Gastroesophageal sphincter (tissue), 4 donors: ENCODE data around the gene SSBP2. TPM values are rescaled to one million over a fixed set of nuclear protein-coding genes. Genes with fewer than 3 reads are reported as not detected.

ENCODE experiments used
- ATAC-seq: fragments of 150-250 bp; one replicate; pipeline ENCODE4 v1.9.1; 2016; ENCODE audit warnings: mild to moderate bottlenecking, moderate library complexity
- H3K27ac ChIP-seq, 4 donors: fragments of 200-600 bp; sonication (generic) in 3 of 4; 1 replicate in 3 of 4; 2 replicates in 1 of 4; pipeline ENCODE4 v1.5.1; 2016 to 2019
- H3K27me3 ChIP-seq: fragments of 200-600 bp; sonication (generic); one replicate; pipeline ENCODE4 v1.5.1; 2019
- H3K36me3 ChIP-seq, 2 donors: fragments of 200-600 bp; sonication (generic); one replicate each; pipeline ENCODE4 v1.5.1; 2019; ENCODE audit warnings: control low read depth in 1 of 2
- H3K4me1 ChIP-seq, 3 donors: fragments of 200-600 bp; sonication (generic); 1 replicate in 2 of 3; 2 replicates in 1 of 3; pipeline ENCODE4 v1.5.1; 2016 to 2019; ENCODE audit warnings: control low read depth in 2 of 3
- H3K4me3 ChIP-seq, 2 donors: fragments of 200-600 bp; sonication (generic); one replicate each; pipeline ENCODE4 v1.5.1; 2019; ENCODE audit warnings: mild to moderate bottlenecking in 1 of 2, moderate library complexity in 1 of 2
- H3K9me3 ChIP-seq, 3 donors: fragments of 200-600 bp; sonication (generic); one replicate each; pipeline ENCODE4 v1.5.1; 2017 to 2019; ENCODE audit warnings: control low read depth in 2 of 3
- EP300 ChIP-seq: sonication (generic); formaldehyde crosslinking; IDR thresholded peaks from one replicate; pipeline ENCODE4 v1.6.1; 2017; ENCODE audit warnings: antibody characterized with exemption, mild to moderate bottlenecking
- POLR2A ChIP-seq, 2 donors: fragments of 450-650 bp; IDR thresholded peaks; one replicate each; pipeline ENCODE4 v1.6.1; 2017; ENCODE audit warnings: antibody characterized with exemption in 2 of 2, mild to moderate bottlenecking in 2 of 2, moderate library complexity in 1 of 2
- POLR2AphosphoS5 ChIP-seq: sonication (generic); formaldehyde crosslinking; IDR thresholded peaks from one replicate; pipeline ENCODE4 v1.6.1; 2017; ENCODE audit warnings: antibody characterized with exemption
- WGBS, 2 donors: methylation state at CpG; one replicate each; pipeline ENCODE4 v1.1.5; 2018; ENCODE audit warnings: low coverage in 1 of 2; 5-methylcytosine and 5-hydroxymethylcytosine counted together
- total RNA-seq, 4 donors: library from RNA; depleted of rRNA; stranded (reverse); fragments of >200 nt; gene quantifications; one replicate each; pipeline ENCODE4 v1.1.0, GENCODE V29; 2016
- TF ChIP-seq, protein P1 (sequence below), 4 experiments: fragments of 200-600 bp in 2 of 4; fragments of 450-650 bp in 2 of 4; sonication (generic) in 1 of 4; IDR thresholded peaks; one replicate each; pipeline ENCODE4 v1.5.1; 2017 to 2019; ENCODE audit warnings: antibody characterized with exemption in 4 of 4, mild to moderate bottlenecking in 2 of 4, moderate library complexity in 2 of 4

The SSBP2 gene
- total RNA-seq, 4 donors from 2014 or later = 61.3 to 138 (median 79.5) TPM

- ATAC-seq = no peak
- no peaks in the 10 kb centered on the region for H3K36me3 ChIP-seq
- H3K4me3 ChIP-seq = peak overlapping the region; percentile 94 to 97
- WGBS, 2 donors = 1 to 13% methylated on average over 6 of the region's 6 CpGs
- H3K4me1 ChIP-seq = peaks cover 3 to 81% (median 7%) of the 10 kb centered on the region in 3 donors
- H3K9me3 ChIP-seq = no peaks in the 10 kb centered on the region
- H3K27me3 ChIP-seq = no peaks in the 10 kb centered on the region
- H3K27ac ChIP-seq = peak overlapping the region; percentile 93 to 99 (median 98)
- no peak for TF ChIP-seq POLR2A (IDR thresholded peaks at IDR 0.05)
- no peak for TF ChIP-seq EP300
- no peak for TF ChIP-seq POLR2AphosphoS5
- TF ChIP-seq, protein P1, sequence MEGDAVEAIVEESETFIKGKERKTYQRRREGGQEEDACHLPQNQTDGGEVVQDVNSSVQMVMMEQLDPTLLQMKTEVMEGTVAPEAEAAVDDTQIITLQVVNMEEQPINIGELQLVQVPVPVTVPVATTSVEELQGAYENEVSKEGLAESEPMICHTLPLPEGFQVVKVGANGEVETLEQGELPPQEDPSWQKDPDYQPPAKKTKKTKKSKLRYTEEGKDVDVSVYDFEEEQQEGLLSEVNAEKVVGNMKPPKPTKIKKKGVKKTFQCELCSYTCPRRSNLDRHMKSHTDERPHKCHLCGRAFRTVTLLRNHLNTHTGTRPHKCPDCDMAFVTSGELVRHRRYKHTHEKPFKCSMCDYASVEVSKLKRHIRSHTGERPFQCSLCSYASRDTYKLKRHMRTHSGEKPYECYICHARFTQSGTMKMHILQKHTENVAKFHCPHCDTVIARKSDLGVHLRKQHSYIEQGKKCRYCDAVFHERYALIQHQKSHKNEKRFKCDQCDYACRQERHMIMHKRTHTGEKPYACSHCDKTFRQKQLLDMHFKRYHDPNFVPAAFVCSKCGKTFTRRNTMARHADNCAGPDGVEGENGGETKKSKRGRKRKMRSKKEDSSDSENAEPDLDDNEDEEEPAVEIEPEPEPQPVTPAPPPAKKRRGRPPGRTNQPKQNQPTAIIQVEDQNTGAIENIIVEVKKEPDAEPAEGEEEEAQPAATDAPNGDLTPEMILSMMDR (IDR thresholded peaks at IDR 0.05) = no peak
Observed at GRCh38 chr5:81749192-81749560, 1.7 kb downstream of the SSBP2 start.

GRCh38 chr5:81748556-81748955 is 2.3 kb downstream of the SSBP2 start:
- Histone ChIP-seq H3K27me3 (no peaks in the 10 kb centered on the region), H3K27ac (peak overlapping the region in 2 of 4 donors; percentile 97 to 99), H3K9me3 (no peaks in the 10 kb centered on the region), H3K36me3 (no peaks in the 10 kb centered on the region), H3K4me1 (peaks cover 3 to 81% (median 7%) of the 10 kb centered on the region in 3 donors), H3K4me3 (peak overlapping the region; percentile 94 to 97)
- TF ChIP-seq EP300 = no peak
- TF ChIP-seq, protein P1 (IDR thresholded peaks at IDR 0.05) = peak in 1 of 4 experiments; percentile 25
- WGBS, 2 donors = 32 to 34% methylated on average over 3 of the region's 3 CpGs
- ATAC-seq = no peak

- Histone ChIP-seq H3K4me3 (no peak overlapping the region), H3K27ac (peak overlapping the region in 1 of 4 donors; percentile 9), H3K9me3 (no peaks in the 10 kb centered on the region), H3K27me3 (no peaks in the 10 kb centered on the region), H3K4me1 (peaks cover 3 to 66% (median 4%) of the 10 kb centered on the region in 3 donors), H3K36me3 (no peaks in the 10 kb centered on the region)
- WGBS, 2 donors = 54 to 58% methylated on average over 2 of the region's 2 CpGs
- no peak for ATAC-seq
- TF ChIP-seq, protein P1 (IDR thresholded peaks at IDR 0.05) = no peak
- TF ChIP-seq EP300 (no peak), POLR2A (IDR thresholded peaks at IDR 0.05) (no peak), POLR2AphosphoS5 (no peak)
Observed at GRCh38 chr5:81747030-81747429, 3.9 kb downstream of the SSBP2 start.

DNA sequence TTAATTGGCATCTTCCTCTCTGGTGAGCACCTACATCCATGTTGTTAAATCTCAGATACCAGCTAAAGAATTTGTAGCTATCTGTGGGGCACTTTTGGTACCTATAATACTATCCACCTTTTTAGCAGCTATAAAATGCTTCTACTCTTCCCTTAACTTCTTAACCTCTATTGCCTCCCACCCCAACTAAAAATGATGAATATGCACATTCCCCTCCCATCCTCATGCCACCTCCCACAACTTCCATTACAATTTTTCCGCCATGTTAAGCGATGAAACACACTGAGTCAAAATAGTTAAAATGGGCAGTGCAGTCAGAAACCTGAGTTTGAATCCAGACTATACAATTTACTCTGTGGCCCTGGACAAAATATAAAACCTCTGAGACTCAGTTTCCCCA is 10.1 kb downstream of the SSBP2 start:
- peaks cover 0 to 35% (median 3%) of the 10 kb centered on the region in 3 donors for H3K4me1 ChIP-seq
- 96 to 100% methylated on average over 2 of the region's 2 CpGs for WGBS, 2 donors
- no peak overlapping the region for H3K4me3 ChIP-seq
- no peak for ATAC-seq
- H3K27ac ChIP-seq = no peak overlapping the region
- no peaks in the 10 kb centered on the region for H3K9me3 ChIP-seq
- H3K27me3 ChIP-seq = no peaks in the 10 kb centered on the region
- no peaks in the 10 kb centered on the region for H3K36me3 ChIP-seq
- TF ChIP-seq POLR2AphosphoS5 (no peak), EP300 (no peak), POLR2A (IDR thresholded peaks at IDR 0.05) (no peak)
- TF ChIP-seq, protein P1 (IDR thresholded peaks at IDR 0.05) = no peak

- Histone ChIP-seq H3K27ac (no peak overlapping the region), H3K27me3 (no peaks in the 10 kb centered on the region), H3K4me3 (no peak overlapping the region), H3K36me3 (no peaks in the 10 kb centered on the region), H3K4me1 (peaks cover 0 to 26% (median 0%) of the 10 kb centered on the region in 3 donors), H3K9me3 (no peaks in the 10 kb centered on the region)
- 68 to 83% methylated on average over 2 of the region's 2 CpGs for WGBS, 2 donors
- TF ChIP-seq POLR2AphosphoS5 (no peak), POLR2A (IDR thresholded peaks at IDR 0.05) (no peak), EP300 (no peak)
- TF ChIP-seq, protein P1 (IDR thresholded peaks at IDR 0.05) = no peak
- ATAC-seq = no peak
Observed at GRCh38 chr5:81739291-81739690, 11.6 kb downstream of the SSBP2 start.
